ENCODE measurements around the gene PRKCQ.
A peak's percentile ranks its signal among the peaks of the same experiment; 100 is the strongest.

PRKCQ gene

DNA sequence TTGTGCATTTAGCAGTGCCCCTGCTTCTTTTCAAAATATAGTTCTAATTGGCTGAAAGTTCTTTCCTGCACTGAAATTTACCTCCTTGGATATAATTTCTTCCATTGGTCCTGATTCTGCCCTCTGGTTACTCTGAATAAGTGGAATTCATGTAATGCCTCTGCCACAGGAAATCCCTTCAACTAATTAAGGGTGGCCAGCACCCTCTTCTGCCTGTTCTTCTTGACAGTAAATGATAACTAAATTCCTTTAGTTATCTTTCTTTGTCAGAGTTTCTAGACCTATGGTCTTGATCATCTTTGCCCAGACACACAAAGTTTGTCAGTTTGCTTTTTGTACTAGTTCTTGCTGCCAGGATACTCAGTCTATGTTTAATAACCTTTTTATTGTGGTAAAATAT lies 40.2 kb downstream of the PRKCQ start:
- no peak overlapping the region for H3K27ac Mint-ChIP-seq
- DNase-seq (no peak), ATAC-seq (replicated peaks) (no peak)
- peaks cover 0 to 5% of the 10 kb centered on the region in 2 donors for H3K27me3 Mint-ChIP-seq
- no peak overlapping the region for H3K4me3 Mint-ChIP-seq
- no peaks in the 10 kb centered on the region for H3K36me3 Mint-ChIP-seq
- H3K9me3 Mint-ChIP-seq, result no peaks in the 10 kb centered on the region
- H3K4me1 Mint-ChIP-seq, result peaks cover 11 to 16% of the 10 kb centered on the region in 2 donors

- Mint-ChIP-seq H3K27ac (no peak overlapping the region), H3K4me3 (no peak overlapping the region)
- DNase-seq, result no peak
Measured at GRCh38 chr10:6537770-6538169, 42.3 kb downstream of the PRKCQ start.

DNA sequence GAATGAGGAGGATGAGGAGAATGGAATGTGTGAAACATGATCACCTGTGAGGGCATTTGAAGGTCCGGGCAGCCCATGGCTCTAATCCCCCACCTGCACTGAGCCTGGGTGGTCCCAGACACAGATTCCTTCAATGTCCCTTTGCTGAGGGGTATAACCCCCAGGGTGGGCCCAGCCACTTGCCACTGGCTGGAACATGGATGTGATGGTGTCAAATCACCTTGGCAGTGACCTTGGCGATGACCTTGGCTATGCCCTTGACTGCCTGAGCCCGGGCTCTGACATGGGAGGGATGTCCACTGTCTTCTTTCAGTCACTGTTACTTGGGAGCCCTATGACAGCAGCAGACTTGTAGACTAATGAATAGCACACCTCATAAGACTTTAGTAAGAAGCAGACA lies 44.0 kb downstream of the PRKCQ start:
- no peak overlapping the region for H3K4me3 Mint-ChIP-seq
- H3K27ac Mint-ChIP-seq, result peak overlapping the region; percentile 6
- no peak for DNase-seq
- H3K27me3 Mint-ChIP-seq, result peaks cover 0 to 5% of the 10 kb centered on the region in 2 donors
- H3K4me1 Mint-ChIP-seq, result no peaks in the 10 kb centered on the region
- ATAC-seq (replicated peaks), result no peak
- H3K9me3 Mint-ChIP-seq, result no peaks in the 10 kb centered on the region
- no peaks in the 10 kb centered on the region for H3K36me3 Mint-ChIP-seq

More at GRCh38 chr10:6537770-6538169, 42.3 kb downstream of the PRKCQ start:
- no peaks in the 10 kb centered on the region for H3K9me3 Mint-ChIP-seq
- no peak for ATAC-seq (replicated peaks)
- peaks cover 0 to 5% of the 10 kb centered on the region in 2 donors for H3K27me3 Mint-ChIP-seq
- peaks cover 0 to 1% of the 10 kb centered on the region in 2 donors for H3K4me1 Mint-ChIP-seq
- no peaks in the 10 kb centered on the region for H3K36me3 Mint-ChIP-seq

GRCh38 chr10:6535156-6535764 lies 44.8 kb downstream of the PRKCQ start:
- no peaks in the 10 kb centered on the region for H3K36me3 Mint-ChIP-seq
- no peak for DNase-seq
- ATAC-seq (replicated peaks), result no peak
- H3K4me3 Mint-ChIP-seq, result no peak overlapping the region
- no peak overlapping the region for H3K27ac Mint-ChIP-seq
- H3K9me3 Mint-ChIP-seq, result no peaks in the 10 kb centered on the region
- H3K4me1 Mint-ChIP-seq, result no peaks in the 10 kb centered on the region
- H3K27me3 Mint-ChIP-seq, result peaks cover 0 to 5% of the 10 kb centered on the region in 2 donors

DNA sequence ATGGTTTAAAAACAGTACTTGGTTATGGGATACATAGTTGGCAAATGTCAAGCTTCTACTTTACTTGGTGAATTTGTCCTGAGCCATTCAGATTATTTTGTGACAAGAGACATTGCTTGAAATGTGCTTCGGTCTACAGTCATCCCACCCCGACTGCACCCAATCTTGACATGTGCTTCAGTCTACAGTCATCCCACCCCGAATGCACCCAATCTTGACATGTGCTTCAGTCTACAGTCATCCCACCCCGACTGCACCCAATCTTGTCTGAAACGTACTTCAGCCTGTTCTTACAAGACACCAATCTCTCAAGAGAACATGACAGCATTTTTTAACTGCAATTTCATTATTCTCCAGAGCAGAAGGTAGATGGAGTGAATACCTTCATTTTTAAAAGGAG lies 47.8 kb downstream of the PRKCQ start:
- no peak overlapping the region for H3K27ac Mint-ChIP-seq
- ATAC-seq (replicated peaks), result no peak
- DNase-seq, result no peak
- no peaks in the 10 kb centered on the region for H3K9me3 Mint-ChIP-seq
- peaks cover 0 to 5% of the 10 kb centered on the region in 2 donors for H3K27me3 Mint-ChIP-seq
- no peak overlapping the region for H3K4me3 Mint-ChIP-seq
- H3K36me3 Mint-ChIP-seq, result no peaks in the 10 kb centered on the region
- H3K4me1 Mint-ChIP-seq, result no peaks in the 10 kb centered on the region

DNA sequence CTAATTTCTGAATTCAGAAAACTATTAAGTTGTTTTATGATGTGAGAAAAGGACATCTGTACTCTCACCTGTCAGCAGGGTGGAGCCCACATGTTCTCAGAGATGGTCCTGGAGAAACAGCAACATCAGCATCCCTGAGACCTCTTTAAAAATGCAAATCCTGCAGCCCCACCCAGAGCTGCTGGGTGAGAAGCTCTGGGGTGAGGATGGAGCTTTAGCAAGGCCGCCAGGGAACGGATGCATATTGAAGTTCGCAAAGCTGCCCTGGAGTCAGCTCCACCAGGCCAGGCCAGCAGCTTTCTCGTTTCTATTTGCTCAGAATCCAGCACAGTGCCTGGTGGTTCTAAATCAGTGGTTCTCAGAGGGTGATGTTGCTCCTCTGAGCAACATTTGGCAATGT lies 49.1 kb downstream of the PRKCQ start:
- DNase-seq (no peak), ATAC-seq (replicated peaks) (no peak)
- no peak overlapping the region for H3K4me3 Mint-ChIP-seq
- no peaks in the 10 kb centered on the region for H3K36me3 Mint-ChIP-seq
- no peak overlapping the region for H3K27ac Mint-ChIP-seq
- H3K9me3 Mint-ChIP-seq, result no peaks in the 10 kb centered on the region
- no peaks in the 10 kb centered on the region for H3K4me1 Mint-ChIP-seq
- peaks cover 0 to 5% of the 10 kb centered on the region in 2 donors for H3K27me3 Mint-ChIP-seq

- DNase-seq (no peak), ATAC-seq (replicated peaks) (no peak)
- Mint-ChIP-seq H3K36me3 (no peaks in the 10 kb centered on the region), H3K27ac (no peak overlapping the region), H3K4me1 (no peaks in the 10 kb centered on the region), H3K4me3 (no peak overlapping the region), H3K9me3 (no peaks in the 10 kb centered on the region), H3K27me3 (no peaks in the 10 kb centered on the region)
Measured at GRCh38 chr10:6530211-6530840, 49.8 kb downstream of the PRKCQ start.

DNA sequence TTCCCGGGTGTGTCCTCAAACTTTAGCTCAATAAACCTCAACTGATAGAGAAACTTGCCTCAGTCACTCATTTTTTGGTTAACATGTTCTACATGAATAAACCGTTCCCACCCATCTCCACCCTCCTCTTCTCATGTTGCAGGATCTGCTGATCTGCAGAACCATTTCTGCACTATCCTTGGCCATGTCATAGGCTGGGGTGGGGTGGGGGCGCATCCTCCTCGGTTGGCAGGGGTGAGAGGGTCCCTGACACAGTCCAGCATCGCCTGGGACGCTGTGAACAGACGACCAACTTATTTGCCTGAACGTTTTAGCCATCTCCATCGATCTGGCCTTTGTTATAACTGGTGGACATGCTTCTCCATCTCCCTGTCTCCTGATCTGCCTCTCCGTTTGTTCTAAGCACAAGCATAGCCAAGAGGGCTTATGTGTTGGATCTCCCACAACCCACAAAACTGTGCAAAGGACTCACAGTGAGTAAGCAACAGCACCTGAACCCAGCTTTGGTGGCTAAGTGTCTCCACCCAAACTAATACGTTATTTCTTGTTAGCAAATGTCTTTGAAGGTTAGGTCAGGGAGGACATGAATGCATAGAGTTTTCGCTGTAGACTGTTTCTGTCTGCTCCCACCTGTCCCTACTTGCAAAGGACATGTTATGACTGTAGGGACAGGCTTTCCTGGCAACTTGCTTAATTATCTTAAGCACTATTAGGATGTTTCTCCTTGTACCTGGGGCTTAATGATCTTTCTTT lies 51.7 kb downstream of the PRKCQ start:
- H3K4me1 Mint-ChIP-seq, result no peaks in the 10 kb centered on the region
- ATAC-seq (replicated peaks) (no peak), DNase-seq (no peak)
- H3K27ac Mint-ChIP-seq, result no peak overlapping the region
- no peaks in the 10 kb centered on the region for H3K36me3 Mint-ChIP-seq
- H3K4me3 Mint-ChIP-seq, result no peak overlapping the region
- H3K9me3 Mint-ChIP-seq, result no peaks in the 10 kb centered on the region
- H3K27me3 Mint-ChIP-seq, result no peaks in the 10 kb centered on the region

DNA sequence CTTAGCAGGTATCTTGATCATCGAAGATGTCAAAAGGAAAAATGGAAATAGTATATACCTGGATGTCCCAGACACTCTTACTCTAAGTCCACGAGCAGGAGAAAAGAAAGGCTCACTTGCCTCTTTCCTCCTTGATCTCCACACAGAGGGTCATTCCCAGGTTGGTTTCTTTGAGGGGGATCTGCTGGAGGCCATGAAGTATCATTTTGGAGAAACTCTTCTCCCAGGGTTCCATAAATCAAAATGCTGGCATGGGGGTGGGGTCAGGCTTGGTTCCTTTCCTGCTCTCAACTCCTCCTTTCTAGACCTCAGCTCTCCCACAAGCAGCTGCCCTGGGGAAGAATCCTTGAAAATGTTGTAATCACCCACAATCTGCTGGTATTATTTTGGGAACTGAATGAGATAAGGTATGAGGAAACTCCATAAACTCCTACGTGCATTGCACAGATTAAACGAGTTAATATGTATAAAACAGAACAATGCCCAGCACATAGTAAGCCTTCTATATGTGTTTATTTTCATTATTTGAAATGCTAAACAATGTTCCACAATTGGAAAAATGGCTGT lies 54.4 kb downstream of the PRKCQ start:
- Mint-ChIP-seq H3K27me3 (peaks cover 0 to 1% of the 10 kb centered on the region in 2 donors), H3K4me1 (peaks cover 0 to under 1% of the 10 kb centered on the region in 2 donors), H3K9me3 (no peaks in the 10 kb centered on the region), H3K4me3 (no peak overlapping the region), H3K27ac (no peak overlapping the region), H3K36me3 (no peaks in the 10 kb centered on the region)
- DNase-seq, result no peak
- ATAC-seq (replicated peaks), result no peak

- H3K36me3 Mint-ChIP-seq, result no peaks in the 10 kb centered on the region
- no peaks in the 10 kb centered on the region for H3K9me3 Mint-ChIP-seq
- no peak for DNase-seq
- peaks cover 8 to 9% of the 10 kb centered on the region in 2 donors for H3K27me3 Mint-ChIP-seq
- no peak overlapping the region for H3K4me3 Mint-ChIP-seq
- ATAC-seq (replicated peaks), result no peak
- H3K27ac Mint-ChIP-seq, result no peak overlapping the region
- H3K4me1 Mint-ChIP-seq, result peaks cover 8 to 24% of the 10 kb centered on the region in 2 donors
Measured at GRCh38 chr10:6522230-6522629, 57.8 kb downstream of the PRKCQ start.

DNA sequence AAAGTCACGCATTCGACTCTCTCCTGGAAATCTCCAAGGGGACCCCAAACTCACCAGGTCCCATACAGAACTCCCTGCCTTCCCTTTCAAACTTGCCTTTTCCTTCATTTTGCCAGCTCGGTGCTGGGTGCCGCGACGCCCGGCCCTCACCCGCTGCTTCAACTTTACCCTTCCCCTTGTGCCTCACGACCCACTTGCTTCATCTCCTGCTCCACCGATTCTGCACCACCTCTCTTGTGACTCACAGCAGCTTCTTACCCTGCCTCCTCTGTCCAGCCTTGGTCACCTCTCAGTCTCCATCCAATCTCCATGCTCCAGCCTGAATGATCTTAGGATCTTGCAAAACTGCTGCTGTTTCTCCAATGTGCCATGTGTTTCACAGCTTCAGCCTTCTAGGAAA lies 59.9 kb downstream of the PRKCQ start:
- Mint-ChIP-seq H3K36me3 (no peaks in the 10 kb centered on the region), H3K9me3 (no peaks in the 10 kb centered on the region), H3K4me1 (peaks cover 8 to 24% of the 10 kb centered on the region in 2 donors), H3K4me3 (no peak overlapping the region), H3K27me3 (peaks cover 8 to 9% of the 10 kb centered on the region in 2 donors), H3K27ac (no peak overlapping the region)
- ATAC-seq (replicated peaks), result no peak
- DNase-seq, result no peak

DNA sequence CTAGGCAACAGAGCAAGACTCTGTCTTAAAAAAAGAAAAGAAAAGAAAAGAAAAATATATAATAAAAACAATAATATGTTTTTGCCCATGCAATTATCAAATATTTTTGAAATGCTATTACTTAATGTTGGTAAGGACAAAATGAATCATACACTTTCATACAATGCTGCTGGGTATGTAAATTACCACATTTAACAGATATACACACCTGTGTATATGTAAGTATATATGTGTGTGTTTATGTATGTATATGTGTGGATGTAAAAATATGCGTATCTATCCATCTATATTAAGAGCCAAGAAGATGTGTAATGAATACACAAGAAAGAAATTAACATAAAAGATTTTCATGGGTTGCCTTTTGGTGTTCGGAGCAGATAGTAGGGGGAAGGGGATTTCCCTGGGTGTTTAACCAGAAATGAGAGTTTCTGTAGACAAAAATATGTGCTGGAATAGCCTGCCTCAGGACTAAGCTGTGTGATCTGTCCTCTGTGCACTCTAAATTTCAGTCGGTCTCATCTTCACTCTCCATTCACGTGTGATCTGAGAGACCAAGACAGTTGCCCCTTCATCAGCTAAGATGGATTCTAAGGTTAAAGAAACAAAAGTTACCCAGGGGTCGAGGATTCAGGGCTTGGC lies 61.2 kb downstream of the PRKCQ start:
- Mint-ChIP-seq H3K4me3 (no peak overlapping the region), H3K27ac (peak overlapping the region; percentile 59), H3K27me3 (peaks cover 8 to 9% of the 10 kb centered on the region in 2 donors), H3K4me1 (peaks cover 8 to 24% of the 10 kb centered on the region in 2 donors), H3K36me3 (no peaks in the 10 kb centered on the region), H3K9me3 (no peaks in the 10 kb centered on the region)
- DNase-seq, result no peak
- peak; percentile 86 to 89 for ATAC-seq (replicated peaks)

- no peaks in the 10 kb centered on the region for H3K9me3 Mint-ChIP-seq
Measured at GRCh38 chr10:6516929-6517284, 63.2 kb downstream of the PRKCQ start.

DNA sequence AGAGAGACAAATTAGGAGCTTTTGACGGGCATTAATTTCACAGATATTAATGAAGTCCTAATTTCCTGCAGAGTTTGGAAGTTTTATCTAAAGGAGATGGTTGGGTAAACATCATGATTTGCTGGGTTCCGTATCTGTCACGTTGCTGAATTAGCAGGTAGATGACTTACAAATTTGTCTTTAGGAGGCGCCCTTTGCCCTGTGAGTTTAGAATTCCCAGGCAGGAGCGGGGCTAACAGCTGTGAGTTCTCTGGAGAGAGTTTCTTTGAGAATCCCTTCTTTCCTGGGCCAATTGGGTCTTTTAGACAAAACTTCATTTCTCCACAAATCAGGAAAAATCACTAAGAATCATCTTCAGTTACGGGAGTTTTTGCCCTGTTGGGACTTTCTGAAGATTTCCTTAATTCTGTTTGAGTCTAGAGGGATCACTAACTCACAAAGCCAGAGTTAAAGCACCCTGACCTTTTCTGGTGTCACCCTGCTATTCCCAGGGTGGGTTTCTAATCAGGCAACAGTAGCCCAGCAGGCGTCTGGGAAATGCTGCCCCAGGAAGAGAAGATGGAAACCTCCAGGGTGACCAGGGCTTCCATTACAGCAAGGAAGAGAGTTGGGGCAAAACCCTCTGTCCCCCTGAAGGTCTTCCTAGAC lies 63.7 kb downstream of the PRKCQ start:
- Mint-ChIP-seq H3K36me3 (peaks cover 0 to under 1% of the 10 kb centered on the region in 2 donors), H3K27me3 (peaks cover 8 to 9% of the 10 kb centered on the region in 2 donors), H3K4me3 (no peak overlapping the region), H3K27ac (no peak overlapping the region), H3K4me1 (peaks cover 8 to 27% of the 10 kb centered on the region in 2 donors), H3K9me3 (no peaks in the 10 kb centered on the region)
- DNase-seq (no peak), ATAC-seq (replicated peaks) (no peak)

More at GRCh38 chr10:6516929-6517284, 63.2 kb downstream of the PRKCQ start:
- Mint-ChIP-seq H3K27ac (no peak overlapping the region), H3K4me3 (no peak overlapping the region), H3K4me1 (peaks cover 8 to 24% of the 10 kb centered on the region in 2 donors), H3K27me3 (peaks cover 8 to 9% of the 10 kb centered on the region in 2 donors), H3K36me3 (no peaks in the 10 kb centered on the region)
- no peak for DNase-seq
- ATAC-seq (replicated peaks), result no peak

Data from stimulated activated naive B cell treated with anti-CD40 and anti-IgM and Interleukin-4, amounts not matched to agents 10 μg/mL and 1 μg/mL and 100 μg/mL, for 72 hours (primary cell).